ENCODE measurements around the gene DTX3. TPM values are rescaled to one million over a fixed set of nuclear protein-coding genes. Genes with fewer than 3 reads are reported as not detected.

Gene DTX3
- total and polyA plus RNA-seq, 2 of the 13 experiments (the other 11 are each of a cell fraction or from before 2014, with no cell fraction given): 9.0 to 27.2 TPM

GRCh38 chr12:57611108-57611826, 6.6 kb downstream of the DTX3 start, which contains the start of gene ARHGEF25 (continued):
- no peak for TF ChIP-seq ARNT2 (CRISPR knock-in tag; IDR thresholded peaks at IDR 0.05; ENCODE audit: low read depth)
- peak; percentile 40; the same call in 1 of the 2 replicates for TF ChIP-seq ZNF639 (CRISPR knock-in tag; conservative IDR thresholded peaks at IDR 0.05)
- 0 out of 2 replicates have a peak, but pooled peaks have one; percentile 54 for TF ChIP-seq ZNF543 (CRISPR knock-in tag; IDR thresholded peaks at IDR 0.05)
- 0 out of 2 replicates have a peak, but pooled peaks have one; percentile 45 for TF ChIP-seq PHF21A (CRISPR knock-in tag; IDR thresholded peaks at IDR 0.05)
- no peak for TF ChIP-seq DNMT3B (CRISPR knock-in tag; conservative IDR thresholded peaks at IDR 0.05)
- 0 out of 2 replicates have a peak, but pooled peaks have one; percentile 21 for TF ChIP-seq FOXO1 (CRISPR knock-in tag; IDR thresholded peaks at IDR 0.05)
- TF ChIP-seq MXD3 (CRISPR knock-in tag; IDR thresholded peaks at IDR 0.05): peak; percentile 74; the same call in 1 of the 2 replicates
- TF ChIP-seq ZSCAN21 (CRISPR knock-in tag; IDR thresholded peaks at IDR 0.05; ENCODE audit: borderline replicate concordance): peak; percentile 39
- TF ChIP-seq ZNF784 (CRISPR knock-in tag; IDR thresholded peaks at IDR 0.05; ENCODE audit: borderline replicate concordance): no peak
- peak; percentile 23; the same call in 1 of the 2 replicates for TF ChIP-seq HDAC1 (CRISPR knock-in tag; IDR thresholded peaks at IDR 0.05)
- peak; percentile 47; the same call in 1 of the 2 replicates for TF ChIP-seq DR1 (CRISPR knock-in tag; IDR thresholded peaks at IDR 0.05)
- 0 out of 2 replicates have a peak, but pooled peaks have one; percentile 23 for TF ChIP-seq ZFP90 (CRISPR knock-in tag; IDR thresholded peaks at IDR 0.05; ENCODE audit: borderline replicate concordance)
- 0 out of 2 replicates have a peak, but pooled peaks have one; percentile 35 for TF ChIP-seq NKX3-1 (CRISPR knock-in tag; IDR thresholded peaks at IDR 0.05)
- TF ChIP-seq ZNF33A (CRISPR knock-in tag; IDR thresholded peaks at IDR 0.05; ENCODE audit: borderline replicate concordance): no peak
- peak; percentile 48 for TF ChIP-seq HNRNPLL (IDR thresholded peaks at IDR 0.05; ENCODE audit: low read depth, low read length, poor library complexity, severe bottlenecking)
- 0 out of 2 replicates have a peak, but pooled peaks have one; percentile 44 for TF ChIP-seq AKAP8 (CRISPR knock-in tag; IDR thresholded peaks at IDR 0.05)
- TF ChIP-seq ZGPAT (CRISPR knock-in tag; IDR thresholded peaks at IDR 0.05): peak; percentile 82
- TF ChIP-seq THRA (CRISPR knock-in tag; IDR thresholded peaks at IDR 0.05; ENCODE audit: borderline replicate concordance): peak; percentile 47; the same call in 1 of the 2 replicates
- peak; percentile 66; the same call in 1 of the 2 replicates for TF ChIP-seq KDM3A (CRISPR knock-in tag; IDR thresholded peaks at IDR 0.05; ENCODE audit: low read depth)
- TF ChIP-seq TBX3 (IDR thresholded peaks at IDR 0.05; ENCODE audit: borderline replicate concordance): no peak
- TF ChIP-seq PHF8 (CRISPR knock-in tag; IDR thresholded peaks at IDR 0.05): peak; percentile 93
- TF ChIP-seq IKZF5 (CRISPR knock-in tag; IDR thresholded peaks at IDR 0.05): 0 out of 2 replicates have a peak, but pooled peaks have one; percentile 58

All from HepG2 (cell line).